HepG2 (cell line): ENCODE measurements around the gene NCOA7. TPM values are rescaled to one million over a fixed set of nuclear protein-coding genes. Genes with fewer than 3 reads are reported as not detected.

Source experiments
- ATAC-seq: fragments of 200-7000 bp; cut with Tn5 transposase; 3 replicates; pipeline ENCODE4 v1.9.1; 2020; ENCODE audit warnings: mild to moderate bottlenecking, moderate library complexity
- BruUV-seq: library from RNA; stranded (reverse); fragments of 400-500 nt; replicated peaks from 2 replicates; lab custom pipeline; 2021; lab: Mats Ljungman, UMichigan
- CTCF ChIA-PET: fragments of 300-600 bp; formaldehyde crosslinking; extraction: SDS; loops from one replicate; lab custom pipeline; 2021; ENCODE audit warnings: low total read pairs, inconsistent platforms, low intra/inter-chr PET ratio; lab: Yijun Ruan, JAX
- POLR2A ChIA-PET: fragments of 350-600 bp; sonication (Branson Sonifier 250); formaldehyde crosslinking; loops from one replicate; lab custom pipeline; 2020; ENCODE audit warnings: antibody characterized with exemption, inconsistent platforms; lab: Yijun Ruan, JAX
- DNase-seq: peaks from one replicate; pipeline ENCODE4 v3.0.0-alpha.2; 2015; ENCODE audit warnings: low spot score
- FAIRE-seq: peaks from 3 replicates; lab custom pipeline; 2011; peaks lifted over from hg19 to GRCh38; lab: Jason Lieb, UNC
- H2AFZ ChIP-seq: one replicate; pipeline ENCODE4 v1.6.1; 2011; ENCODE audit warnings: low read length, inconsistent platforms
- H3K27ac ChIP-seq: fragments of 300-600 bp; 3 replicates; pipeline ENCODE4 v1.8.0; 2011; ENCODE audit warnings: mixed run types, mild to moderate bottlenecking, mixed read lengths, low read length, inconsistent platforms; ENCODE audit not compliant: insufficient read depth; ENCODE audit errors: extremely low read length
- H3K27me3 ChIP-seq, 2 experiments: fragments of 200-600 bp in 1 of 2; 2 replicates in 1 of 2; 3 replicates in 1 of 2; pipeline versions ENCODE4 v1.6.0 to v1.8.0; 2011; ENCODE audit warnings: low read length in 2 of 2, mild to moderate bottlenecking in 2 of 2, moderate library complexity in 2 of 2, inconsistent platforms in 1 of 2; ENCODE audit not compliant: insufficient read depth in 2 of 2, control insufficient read depth in 1 of 2
- H3K36me3 ChIP-seq, 2 experiments: fragments of 200-600 bp in 1 of 2; replicated peaks in 1 of 2; 2 replicates in 1 of 2; 3 replicates in 1 of 2; pipeline versions ENCODE4 v1.5.1 to v1.8.0; 2011; ENCODE audit warnings: low read length in 2 of 2, inconsistent platforms in 1 of 2; ENCODE audit not compliant: insufficient read depth in 2 of 2, control insufficient read depth in 1 of 2
- H3K4me1 ChIP-seq: 2 replicates; pipeline ENCODE4 v1.5.1; 2012; ENCODE audit warnings: low read length, inconsistent platforms; ENCODE audit not compliant: insufficient read depth
- H3K4me2 ChIP-seq: 2 replicates; pipeline ENCODE4 v1.6.0; 2011; ENCODE audit warnings: low read depth, low read length, inconsistent platforms
- H3K4me3 ChIP-seq, 3 experiments: fragments of 200-600 bp in 1 of 3; sonication (generic), shearing (Covaris generic) in 1 of 3; replicated peaks in 1 of 3; 2 replicates each; pipeline ENCODE4 v1.5.1; 2011 to 2016; ENCODE audit warnings: low read length in 3 of 3, inconsistent platforms in 2 of 3, low read depth in 2 of 3, mild to moderate bottlenecking in 2 of 3, control low read depth in 1 of 3, mixed read lengths in 1 of 3; ENCODE audit not compliant: insufficient read depth in 1 of 3
- H3K79me2 ChIP-seq: one replicate; pipeline ENCODE4 v1.6.1; 2011; ENCODE audit warnings: low read length, inconsistent platforms; ENCODE audit not compliant: insufficient read depth
- H3K9ac ChIP-seq: 2 replicates; pipeline ENCODE4 v1.6.0; 2011; ENCODE audit warnings: mild to moderate bottlenecking, low read depth, low read length, inconsistent platforms; ENCODE audit not compliant: insufficient read depth
- H3K9me3 ChIP-seq: 2 replicates; pipeline ENCODE4 v1.5.1; 2012; ENCODE audit warnings: mild to moderate bottlenecking, low read length
- H4K20me1 ChIP-seq: 2 replicates; pipeline ENCODE4 v1.6.0; 2011; ENCODE audit warnings: inconsistent platforms, mild to moderate bottlenecking, low read length, moderate library complexity; ENCODE audit not compliant: insufficient read depth
- ETS1 ChIP-seq: sonication (generic); formaldehyde crosslinking; IDR thresholded peaks from 2 replicates; pipeline ENCODE4 v1.4.0; 2020; ENCODE audit warnings: missing genetic modification reagents
- FOXK2 ChIP-seq: fragments of 450-650 bp; IDR thresholded peaks from 2 replicates; pipeline ENCODE4 v1.6.1; 2016
- HNF1A ChIP-seq, 2 experiments: sonication (generic) in 1 of 2; formaldehyde crosslinking in 1 of 2; IDR thresholded peaks; 2 replicates each; pipeline versions ENCODE4 v1.4.0 to v1.6.1; 2016 to 2020; ENCODE audit warnings: borderline replicate concordance in 1 of 2, low read depth in 1 of 2, mild to moderate bottlenecking in 1 of 2, missing genetic modification reagents in 1 of 2
- NR2C2 ChIP-seq: sonication (generic); formaldehyde crosslinking; IDR thresholded peaks from 2 replicates; pipeline ENCODE4 v1.4.0; 2020; ENCODE audit warnings: missing genetic modification reagents, mild to moderate bottlenecking, moderate library complexity, borderline replicate concordance
- TEF ChIP-seq: sonication (generic); formaldehyde crosslinking; IDR thresholded peaks from 2 replicates; pipeline ENCODE4 v1.5.0; 2020; ENCODE audit warnings: missing genetic modification reagents
- ZBTB4 ChIP-seq: sonication (generic); formaldehyde crosslinking; IDR thresholded peaks from 2 replicates; pipeline ENCODE4 v1.4.0; 2020; ENCODE audit warnings: missing genetic modification reagents, mild to moderate bottlenecking, borderline replicate concordance
- ZNF143 ChIP-seq: sonication (generic); formaldehyde crosslinking; IDR thresholded peaks from 2 replicates; pipeline ENCODE4 v1.4.0; 2020; ENCODE audit warnings: missing genetic modification reagents
- WGBS: methylation state at CpG from one replicate; pipeline ENCODE4 v1.1.6; 2017; ENCODE audit warnings: low lambda C conversion rate; 5-methylcytosine and 5-hydroxymethylcytosine counted together
- in situ Hi-C: cut with HindIII; loops from 2 replicates; pipeline ENCODE4 v1.10.0; 2017; ENCODE audit warnings: low pct_unique_long_range_greater_than_20kb; ENCODE audit not compliant: extremely low pct_ligation_motif_present
- intact Hi-C: fragments of 100-400 bp; cut with micrococcal nuclease; formaldehyde crosslinking; loops from one replicate; pipeline ENCODE4 v1.10.0; 2022; ENCODE audit not compliant: unreplicated experiment
- polyA plus RNA-seq, 8 experiments: library from polyadenylated mRNA; depleted of rRNA in 3 of 8; stranded (reverse) in 7 of 8; unstranded in 1 of 8; fragments of >200 nt; fragmentation: Illumina TruSeq in 4 of 8; extraction: Trizol in 4 of 8; gene quantifications; 2 replicates each; pipeline versions ENCODE4 v1.2.1 to v1.2.3, GENCODE V29; 2011 to 2016; ENCODE audit warnings: low read depth in 4 of 8, missing spikeins in 1 of 8, mixed read lengths in 1 of 8; ENCODE audit not compliant: insufficient read depth in 1 of 8
- total RNA-seq, 5 experiments: library from RNA; depleted of rRNA; stranded (reverse); fragments of >200 nt; fragmentation: Illumina TruSeq; extraction: Trizol; gene quantifications; 2 replicates each; pipeline ENCODE4 v1.2.3, GENCODE V29; 2016; ENCODE audit warnings: low read depth in 1 of 5

The NCOA7 gene
- total and polyA plus RNA-seq, 2 of the 13 experiments (the other 11 are each of a cell fraction or from before 2014, with no cell fraction given): 13.6 to 20.8 TPM

DNA sequence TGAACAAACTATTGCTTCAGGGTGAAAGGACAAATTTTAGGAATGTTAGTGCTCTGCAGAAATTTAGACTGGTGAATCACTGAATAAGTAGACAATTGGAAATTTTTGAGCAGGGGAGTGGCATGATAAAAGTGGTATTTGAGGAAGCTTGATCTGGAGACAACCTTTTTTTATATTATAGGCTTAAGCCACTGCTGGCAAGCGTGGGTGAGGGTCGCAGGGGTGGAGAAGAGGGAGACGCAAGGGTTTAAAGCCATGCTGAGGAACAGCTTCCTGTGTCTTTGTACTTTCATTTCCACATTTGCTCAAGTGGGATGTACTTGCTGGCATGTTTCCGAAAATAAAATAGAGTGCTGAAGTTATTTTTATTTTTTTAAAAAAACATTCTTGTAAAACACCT, 23.7 kb downstream of the NCOA7 start:
- no peak for ATAC-seq
- no TSS peak for BruUV-seq

DNA sequence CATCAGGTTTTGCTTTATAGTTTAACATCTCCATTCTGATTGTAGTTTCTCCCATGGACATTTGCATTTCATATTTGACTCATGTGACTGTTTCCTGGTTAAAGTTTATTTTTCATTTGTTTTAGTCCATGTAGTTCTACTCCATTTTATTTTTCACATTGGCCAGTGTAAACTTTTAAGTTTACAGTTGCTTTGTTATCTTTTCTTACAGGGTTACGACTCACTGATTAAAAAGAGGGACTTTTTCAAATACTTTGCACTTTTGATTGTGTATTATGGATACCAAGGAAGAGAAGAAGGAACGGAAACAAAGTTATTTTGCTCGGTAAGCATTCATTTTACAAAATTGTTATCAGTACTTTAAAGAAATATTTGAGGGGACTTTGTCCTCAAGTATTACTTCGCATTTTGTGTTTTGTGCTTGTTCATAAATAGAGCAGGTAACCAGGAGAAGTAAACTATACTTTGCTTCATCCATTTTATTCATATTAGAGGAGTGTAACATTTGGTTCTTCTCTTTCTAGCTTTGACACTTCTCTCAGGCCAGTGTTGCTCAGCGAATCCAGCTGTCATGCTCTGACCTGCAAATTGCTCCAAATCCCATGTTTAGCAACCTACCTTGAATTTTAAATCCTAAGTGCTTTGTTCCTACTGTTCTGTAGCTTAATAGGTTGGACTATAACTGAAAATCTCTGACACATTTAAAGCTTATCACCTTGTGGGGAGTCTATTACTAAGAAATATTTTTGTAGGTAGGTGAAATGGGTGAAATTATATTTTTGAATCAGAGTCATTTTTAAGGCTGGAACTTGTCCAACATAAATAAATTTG, 24.5 kb downstream of the NCOA7 start:
- CTCF ChIA-PET: no interaction called here
- FAIRE-seq (no peak), ATAC-seq (no peak), DNase-seq (no peak)
- H2AFZ ChIP-seq: no peak overlapping the region
- H3K79me2 ChIP-seq: no peaks in the 10 kb centered on the region
- no peak overlapping the region for H3K27ac ChIP-seq
- in situ Hi-C loops (no loop called here), intact Hi-C loops (no loop called here)
- no peak overlapping the region for H3K9ac ChIP-seq
- H3K36me3 ChIP-seq: no peaks in the 10 kb centered on the region
- H3K4me2 ChIP-seq: no peak overlapping the region
- H3K4me3 ChIP-seq: no peak overlapping the region
- no peaks in the 10 kb centered on the region for H3K27me3 ChIP-seq
- H4K20me1 ChIP-seq: no peaks in the 10 kb centered on the region
- BruUV-seq: no TSS peak
- no peaks in the 10 kb centered on the region for H3K9me3 ChIP-seq
- H3K4me1 ChIP-seq: peaks cover 44% of the 10 kb centered on the region
- WGBS: 80% methylated on average over 5 of the region's 5 CpGs
- POLR2A ChIA-PET: no interaction called here
- TF ChIP-seq ETS1 (no peak), TEF (CRISPR knock-in tag) (no peak), ZBTB4 (CRISPR knock-in tag) (no peak), HNF1A (IDR thresholded peaks at IDR 0.05; ENCODE audit: low read depth) (no peak), HNF1A (CRISPR knock-in tag; IDR thresholded peaks at IDR 0.05; ENCODE audit: borderline replicate concordance) (no peak), FOXK2 (no peak)

More for the DNA sequence above, 23.7 kb downstream of the NCOA7 start:
- Histone ChIP-seq H2AFZ (no peak overlapping the region), H3K9me3 (no peaks in the 10 kb centered on the region), H3K79me2 (no peaks in the 10 kb centered on the region), H3K4me3 (no peak overlapping the region), H3K4me2 (no peak overlapping the region), H4K20me1 (no peaks in the 10 kb centered on the region), H3K9ac (no peak overlapping the region), H3K4me1 (peaks cover 36% of the 10 kb centered on the region), H3K27ac (no peak overlapping the region), H3K36me3 (no peaks in the 10 kb centered on the region), H3K27me3 (no peaks in the 10 kb centered on the region)
- ChIA-PET POLR2A (no interaction called here), CTCF (no interaction called here)
- intact Hi-C loops: no loop called here
- no peak for FAIRE-seq
- in situ Hi-C loops: no loop called here
- WGBS: 96% methylated on average over 4 of the region's 4 CpGs
- no peak for DNase-seq
- TF ChIP-seq ZNF143 (CRISPR knock-in tag) (no peak), NR2C2 (no peak)
